VCaP (cell line): ENCODE results near the gene TINAG.

Experiments used
- H3K27ac ChIP-seq: fragments of 450-650 bp; 2 replicates; pipeline ENCODE4 v1.5.1; 2017
- CTCF ChIP-seq: fragments of 450-650 bp; conservative IDR thresholded peaks from 2 replicates; pipeline ENCODE4 v1.5.1; 2017; ENCODE audit warnings: mild to moderate bottlenecking, moderate library complexity

Gene TINAG

GRCh38 chr6:54273214-54273820 is 34.9 kb upstream of the TINAG start:
- no peak for TF ChIP-seq CTCF
- H3K27ac ChIP-seq, result no peak overlapping the region

- no peak overlapping the region for H3K27ac ChIP-seq
- TF ChIP-seq CTCF, result no peak
Measured at GRCh38 chr6:54274383-54274782, 33.9 kb upstream of the TINAG start.

- no peak overlapping the region for H3K27ac ChIP-seq
- TF ChIP-seq CTCF, result no peak
Measured at GRCh38 chr6:54282186-54282585, 26.1 kb upstream of the TINAG start.

- no peak for TF ChIP-seq CTCF
- no peak overlapping the region for H3K27ac ChIP-seq
Measured at GRCh38 chr6:54284161-54284860, 23.9 kb upstream of the TINAG start.

GRCh38 chr6:54285595-54285994 is 22.6 kb upstream of the TINAG start:
- TF ChIP-seq CTCF, result no peak
- H3K27ac ChIP-seq, result no peak overlapping the region

GRCh38 chr6:54286141-54286540 is 22.1 kb upstream of the TINAG start:
- H3K27ac ChIP-seq, result no peak overlapping the region
- no peak for TF ChIP-seq CTCF

GRCh38 chr6:54288474-54288873 is 19.8 kb upstream of the TINAG start:
- H3K27ac ChIP-seq, result no peak overlapping the region
- no peak for TF ChIP-seq CTCF
